ENCODE data around the gene PHAX.

DNA sequence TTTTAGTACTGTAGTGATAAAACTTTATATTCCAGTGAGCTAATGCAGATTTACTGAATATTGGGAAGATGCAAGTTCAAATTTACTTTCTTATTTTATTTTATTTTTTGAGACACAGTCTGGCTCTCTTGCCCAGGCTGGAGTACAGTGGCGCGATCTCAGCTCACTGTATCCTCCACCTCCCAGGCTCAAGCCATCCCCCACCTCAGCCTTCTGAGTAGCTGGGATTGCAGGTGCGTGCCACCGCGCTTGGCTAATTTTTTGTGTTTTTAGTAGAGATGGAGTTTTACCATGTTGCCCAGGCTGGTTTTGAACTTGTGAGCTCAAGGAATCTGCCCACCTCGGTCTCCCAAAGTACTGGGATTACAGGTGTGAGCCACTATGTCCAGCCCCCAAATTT, 9.9 kb downstream of the PHAX start:
- TF ChIP-seq POLR2A (IDR thresholded peaks at IDR 0.05), result no peak
- TF ChIP-seq, protein P1, sequence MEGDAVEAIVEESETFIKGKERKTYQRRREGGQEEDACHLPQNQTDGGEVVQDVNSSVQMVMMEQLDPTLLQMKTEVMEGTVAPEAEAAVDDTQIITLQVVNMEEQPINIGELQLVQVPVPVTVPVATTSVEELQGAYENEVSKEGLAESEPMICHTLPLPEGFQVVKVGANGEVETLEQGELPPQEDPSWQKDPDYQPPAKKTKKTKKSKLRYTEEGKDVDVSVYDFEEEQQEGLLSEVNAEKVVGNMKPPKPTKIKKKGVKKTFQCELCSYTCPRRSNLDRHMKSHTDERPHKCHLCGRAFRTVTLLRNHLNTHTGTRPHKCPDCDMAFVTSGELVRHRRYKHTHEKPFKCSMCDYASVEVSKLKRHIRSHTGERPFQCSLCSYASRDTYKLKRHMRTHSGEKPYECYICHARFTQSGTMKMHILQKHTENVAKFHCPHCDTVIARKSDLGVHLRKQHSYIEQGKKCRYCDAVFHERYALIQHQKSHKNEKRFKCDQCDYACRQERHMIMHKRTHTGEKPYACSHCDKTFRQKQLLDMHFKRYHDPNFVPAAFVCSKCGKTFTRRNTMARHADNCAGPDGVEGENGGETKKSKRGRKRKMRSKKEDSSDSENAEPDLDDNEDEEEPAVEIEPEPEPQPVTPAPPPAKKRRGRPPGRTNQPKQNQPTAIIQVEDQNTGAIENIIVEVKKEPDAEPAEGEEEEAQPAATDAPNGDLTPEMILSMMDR (IDR thresholded peaks at IDR 0.05), result no peak
